Heart right ventricle (tissue), 16 donors: Measurements from ENCODE around the gene TOP1. TPM values are rescaled to one million over a fixed set of nuclear protein-coding genes. Genes with fewer than 3 reads are reported as not detected.

ENCODE experiments used
- ATAC-seq, 8 donors: fragments of 200-7000 bp; cut with Tn5 transposase; one replicate each; pipeline ENCODE4 v1.9.1; 2020; ENCODE audit warnings: mild to moderate bottlenecking in 8 of 8, moderate library complexity in 8 of 8, moderate number of reproducible peaks in 1 of 8
- DNase-seq, 2 donors: peaks; one replicate each; pipeline ENCODE4 v3.0.0-alpha.2; 2020
- H3K27ac ChIP-seq, 10 donors: fragments of 200-600 bp; sonication (generic) in 2 of 10; one replicate each; pipeline versions ENCODE4 v1.5.0 to v1.8.0; 2020 to 2022; ENCODE audit warnings: mild to moderate bottlenecking in 3 of 10
- H3K27me3 ChIP-seq, 7 donors: fragments of 200-600 bp; one replicate each; pipeline ENCODE4 v1.8.0; 2021 to 2022; ENCODE audit warnings: mild to moderate bottlenecking in 2 of 7
- H3K36me3 ChIP-seq, 9 donors: fragments of 200-600 bp; sonication (generic) in 1 of 9; one replicate each; pipeline versions ENCODE4 v1.5.0 to v1.8.0; 2020 to 2022; ENCODE audit warnings: mild to moderate bottlenecking in 2 of 9
- H3K4me1 ChIP-seq, 9 donors: fragments of 200-600 bp; sonication (generic) in 1 of 9; one replicate each; pipeline versions ENCODE4 v1.5.0 to v1.8.0; 2020 to 2022; ENCODE audit warnings: mild to moderate bottlenecking in 4 of 9
- H3K4me3 ChIP-seq, 10 donors: fragments of 200-600 bp; sonication (generic) in 2 of 10; one replicate each; pipeline versions ENCODE4 v1.5.0 to v1.8.0; 2020 to 2022; ENCODE audit warnings: mild to moderate bottlenecking in 7 of 10, moderate library complexity in 2 of 10
- H3K9me3 ChIP-seq, 11 donors: fragments of 200-600 bp in 10 of 11; sonication (generic) in 2 of 11; one replicate each; pipeline versions ENCODE4 v1.5.0 to v1.8.0; 2013 to 2022; ENCODE audit warnings: mild to moderate bottlenecking in 2 of 11, control low read depth in 1 of 11, moderate library complexity in 1 of 11
- CTCF ChIP-seq, 9 donors: fragments of 200-600 bp; sonication (generic) in 2 of 9; IDR thresholded peaks; one replicate each; pipeline versions ENCODE4 v1.5.0 to v1.8.0; 2021 to 2022; ENCODE audit warnings: antibody characterized with exemption in 9 of 9, mild to moderate bottlenecking in 5 of 9, moderate library complexity in 1 of 9
- WGBS, 2 donors: extraction: QIAGEN DNeasy Blood & Tissue Kit; methylation state at CpG; one replicate each; pipeline ENCODE4 v1.1.7; 2013; ENCODE audit warnings: inconsistent platforms in 1 of 2; 5-methylcytosine and 5-hydroxymethylcytosine counted together
- intact Hi-C, 10 donors: fragments of 100-400 bp; cut with DNase I; formaldehyde crosslinking; loops; one replicate each; pipeline versions ENCODE4 v1.11.1 to v1.14.2; 2022
- polyA plus RNA-seq, 2 donors: library from polyadenylated mRNA; stranded (reverse); fragments of 200-250 nt; gene quantifications; one replicate each; pipeline ENCODE4 v1.2.3, GENCODE V29; 2013
- total RNA-seq, 10 donors: library from RNA; stranded (reverse); fragmentation: NEBNext Ultra II Directional in 3 of 10; extraction: Animal tissue kit (Norgen Biotek cat#: 25700) in 3 of 10; gene quantifications; one replicate each; pipeline versions ENCODE4 v1.2.1 to v1.2.4, GENCODE V29; 2021 to 2023
- donor health status: Arrhythmogenic right ventricular cardiomyopathy.
- donor health status: ischemic (EF 13 %, LVEDD 7.1; RV severe dilation, severe dysfunction).
- donor health status: healthy with polysubstance abuse.
- donor health status: DM: no; HTN: yes; CAD: no.
- donor health status: DM: no; HTN: no; CAD: no.
- donor health status: ischemic (EF 25% LVEDD 6.9; RV normal size, moderate dysfunction).
- donor health status: ischemic (EF 25% LVEDD 5.7; RV mildly dilated, moderate dysfunction).
- donor health status: healthy.
- donor health status: DM: yes; HTN: yes; CAD: no.
- donor health status: Ischemic cardiomyopathy.
- donor health status: ischemic (EF 35%, LVEDD 5.7; RV mildly dilated, moderate dysfunction).
- donor health status: nonischemic (EF 11% LVEDD 7.7; RV severe dilation, severe dysfunction).
- donor health status: DM: yes; HTN: yes; CAD: no.
- donor health status: PGD.
- donor health status: ischemic (EF 29% LVEDD 5.4; RV normal size, mild dysfunction).
- donor health status: nonischemic (EF 23%, LVEDD 6.1; RV moderate dilation, normal function).

The TOP1 gene
- total and polyA plus RNA-seq, 12 donors, result 13.5 to 28.3 (median 23.1) TPM

- no peaks in the 10 kb centered on the region for H3K36me3 ChIP-seq
- no peaks in the 10 kb centered on the region for H3K27me3 ChIP-seq
- no peak overlapping the region for H3K4me3 ChIP-seq
- H3K4me1 ChIP-seq, result peaks cover 3 to 80% (median 36%) of the 10 kb centered on the region in 9 donors
- peaks cover 0 to 14% (median 0%) of the 10 kb centered on the region in 11 donors for H3K9me3 ChIP-seq
- DNase-seq (no peak), ATAC-seq (no peak)
- no peak for TF ChIP-seq CTCF (IDR thresholded peaks at IDR 0.05)
- 91% methylated on average over 3 of the region's 3 CpGs for WGBS, 2 donors
- peak overlapping the region in 1 of 10 donors; percentile 81 for H3K27ac ChIP-seq
- intact Hi-C loops, result no loop called here
Observed at GRCh38 chr20:41007481-41007880, 21.1 kb upstream of the TOP1 start.

GRCh38 chr20:41009946-41010345, 18.7 kb upstream of the TOP1 start:
- Histone ChIP-seq H3K27me3 (no peaks in the 10 kb centered on the region), H3K27ac (no peak overlapping the region), H3K4me1 (peaks cover 0 to 66% (median 15%) of the 10 kb centered on the region in 9 donors), H3K36me3 (no peaks in the 10 kb centered on the region), H3K4me3 (no peak overlapping the region), H3K9me3 (peaks cover 0 to 14% (median 0%) of the 10 kb centered on the region in 11 donors)
- intact Hi-C loops, result no loop called here
- TF ChIP-seq CTCF (IDR thresholded peaks at IDR 0.05), result no peak
- no peak for DNase-seq
- WGBS, 2 donors, result 67 to 73% methylated on average over 3 of the region's 3 CpGs
- no peak for ATAC-seq

- no peak for DNase-seq
- Histone ChIP-seq H3K36me3 (no peaks in the 10 kb centered on the region), H3K27me3 (no peaks in the 10 kb centered on the region), H3K4me1 (peaks cover 0 to 49% (median 3%) of the 10 kb centered on the region in 9 donors), H3K4me3 (no peak overlapping the region), H3K27ac (no peak overlapping the region), H3K9me3 (peaks cover 0 to 6% (median 0%) of the 10 kb centered on the region in 11 donors)
- TF ChIP-seq CTCF (IDR thresholded peaks at IDR 0.05), result no peak
- ATAC-seq, result no peak
- WGBS, 2 donors, result 82 to 90% methylated on average over 5 of the region's 5 CpGs
- intact Hi-C loops, result no loop called here
Observed at GRCh38 chr20:41011551-41012067, 17.0 kb upstream of the TOP1 start.

- no peak for DNase-seq
- WGBS, 2 donors, result 92 to 94% methylated on average over 6 of the region's 6 CpGs
- Histone ChIP-seq H3K27ac (no peak overlapping the region), H3K4me3 (no peak overlapping the region), H3K36me3 (no peaks in the 10 kb centered on the region), H3K27me3 (no peaks in the 10 kb centered on the region), H3K4me1 (peaks cover 0 to 25% (median 3%) of the 10 kb centered on the region in 9 donors), H3K9me3 (no peaks in the 10 kb centered on the region)
- intact Hi-C loops, result no loop called here
- no peak for ATAC-seq
- no peak for TF ChIP-seq CTCF (IDR thresholded peaks at IDR 0.05)
Observed at GRCh38 chr20:41014561-41015088, 14.0 kb upstream of the TOP1 start.
